ENCODE results near the gene HSD17B10. TPM values are rescaled to one million over a fixed set of nuclear protein-coding genes. Genes with fewer than 3 reads are reported as not detected.

HSD17B10 gene
- 62.2 and 73.6 TPM in 2 replicates for total RNA-seq

DNA sequence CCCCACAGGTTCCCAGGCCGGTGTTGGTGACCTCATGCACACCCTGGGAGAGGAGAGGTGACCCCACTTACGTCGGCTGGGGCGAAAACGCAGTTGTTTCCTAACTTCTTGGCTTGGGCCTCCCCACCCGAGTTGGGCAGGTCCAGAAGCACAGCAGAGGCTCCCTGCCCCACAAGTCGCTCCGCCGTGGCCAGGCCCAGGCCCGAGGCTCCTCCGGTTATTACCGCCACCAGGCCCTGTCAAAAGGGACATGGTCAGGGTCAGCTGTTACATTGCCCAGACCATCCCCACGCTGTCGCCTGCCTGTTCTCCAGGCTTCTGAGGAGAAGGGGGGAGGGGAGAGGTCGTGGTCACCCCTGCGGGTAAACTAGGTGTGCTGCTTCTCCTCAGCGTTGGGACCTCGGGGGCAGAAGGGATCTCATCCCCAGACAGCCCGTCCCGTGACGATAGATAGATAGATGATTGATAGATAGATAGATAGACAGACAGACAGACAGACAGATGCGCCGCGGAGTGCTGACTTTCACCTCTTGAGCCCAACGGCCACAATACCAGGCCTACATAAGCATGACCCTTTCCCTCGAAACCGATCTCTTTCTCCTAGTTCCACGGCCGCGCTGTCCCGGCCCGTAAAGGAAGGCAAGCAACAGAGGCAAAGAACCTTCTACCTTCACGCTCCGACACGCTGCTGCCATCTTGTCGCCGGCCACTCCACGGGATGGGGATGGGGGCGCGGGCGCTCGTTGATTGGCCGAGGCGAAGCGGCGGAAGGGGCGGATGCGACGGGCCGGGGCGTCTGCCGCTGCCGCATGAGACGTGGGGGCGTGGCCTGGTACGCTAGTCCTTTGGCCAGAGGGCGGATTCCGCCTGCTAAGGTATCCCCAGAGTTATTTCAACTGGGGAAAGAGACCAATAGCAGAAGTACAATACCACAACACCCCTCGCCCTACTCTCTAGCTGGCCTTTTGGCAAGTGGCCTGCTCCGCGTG, at the start of gene HSD17B10:
TSS of gene HSD17B10 (minus strand) at position 720 of the 989 bp plus-strand sequence. CDS start at position 695, 25 bp downstream.

DNA sequence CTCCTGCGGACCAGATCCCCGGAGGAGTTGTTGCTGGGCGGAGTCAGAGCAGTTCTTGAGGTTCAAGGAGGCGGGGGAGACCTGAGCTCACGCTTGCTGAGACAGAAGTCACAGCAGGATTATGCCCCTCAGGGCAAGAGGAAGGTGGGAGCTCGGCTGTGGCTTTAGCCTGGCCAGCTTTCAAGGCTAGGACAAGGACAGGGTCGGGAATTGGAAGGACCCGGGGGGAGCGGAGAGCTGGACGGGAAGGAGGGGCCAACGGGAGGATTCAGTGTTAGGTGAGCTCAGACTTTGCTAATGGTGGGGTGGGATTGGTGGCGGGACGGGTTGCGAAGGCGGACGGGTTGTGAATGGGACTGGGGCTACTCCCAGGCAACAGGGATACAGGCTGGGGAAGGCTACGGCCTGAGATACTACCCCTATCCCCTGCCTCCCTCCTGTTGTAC, 11.3 kb downstream of the HSD17B10 start, which contains the start of gene RIBC1:
TSS of gene RIBC1 (plus strand) at position 13 of the 446 bp plus-strand sequence. CDS start 3,404 bp downstream, outside the sequence.

DNA sequence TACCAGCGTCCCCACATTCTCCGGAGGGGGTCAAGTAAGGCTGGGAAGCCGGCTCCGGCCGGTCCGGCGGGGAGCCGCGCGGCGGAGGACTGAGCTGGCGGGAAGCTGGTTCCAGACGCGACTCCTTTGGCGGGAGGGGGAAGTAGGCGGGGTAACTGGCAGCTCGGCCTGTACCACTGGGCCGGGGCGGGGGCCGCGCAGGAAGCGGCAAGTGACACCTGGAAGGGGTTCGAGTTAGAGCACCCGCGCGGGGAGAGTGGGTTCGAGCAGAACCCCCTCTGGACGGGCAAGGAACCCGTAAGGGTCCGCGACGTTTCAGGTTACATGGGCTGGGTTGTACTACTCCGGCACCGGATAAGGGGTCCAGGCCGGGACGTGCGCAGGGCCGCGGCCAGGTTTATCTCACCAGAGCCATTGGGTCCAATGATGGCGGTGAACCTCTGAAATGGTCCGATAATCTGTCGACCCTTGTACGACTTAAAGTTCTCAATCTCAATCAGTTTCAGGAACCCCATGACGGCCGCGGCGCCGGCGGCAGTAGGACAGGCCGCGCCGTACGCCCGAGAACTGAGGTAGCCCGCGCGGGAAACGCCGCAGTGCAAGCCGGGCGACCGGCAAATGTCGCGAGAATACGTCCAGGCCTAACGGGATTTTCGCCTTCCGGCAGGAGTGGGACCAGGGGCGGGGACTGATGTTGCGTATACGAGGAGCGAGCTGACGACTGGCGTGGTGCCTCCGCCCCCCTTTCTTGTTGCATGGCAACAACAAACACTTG, 11.9 kb downstream of the HSD17B10 start, which contains the start of gene SMC1A:
TSS of gene SMC1A (minus strand) at position 569 of the 775 bp plus-strand sequence. CDS start at position 515, 54 bp downstream.

Other genes starting within 250 kb of the HSD17B10 start
- gene KDM5C, start 209.2 kb downstream of the HSD17B10 start, total RNA-seq = 51.8 and 110 TPM in 2 replicates
- gene IQSEC2, start 152.8 kb downstream of the HSD17B10 start, total RNA-seq = 3.1 and 3.8 TPM in 2 replicates
- gene SMC1A, start 11.7 kb downstream of the HSD17B10 start, total RNA-seq = 14.4 and 17.3 TPM in 2 replicates
- 0.09 and 0.36 TPM in 2 replicates for gene RIBC1, start 11.5 kb downstream of the HSD17B10 start, total RNA-seq

Measured in endothelial cell of coronary artery (primary cell).